Germinal center (tissue), 1 donor: ENCODE measurements around the gene GAL3ST3.
A peak's percentile ranks its signal among the peaks of the same experiment; 100 is the strongest.

Source experiments
- DNase-seq: peaks from one replicate; pipeline ENCODE4 v3.0.0; 2012; ENCODE audit warnings: mixed read lengths, low spot score

GAL3ST3 gene

DNA sequence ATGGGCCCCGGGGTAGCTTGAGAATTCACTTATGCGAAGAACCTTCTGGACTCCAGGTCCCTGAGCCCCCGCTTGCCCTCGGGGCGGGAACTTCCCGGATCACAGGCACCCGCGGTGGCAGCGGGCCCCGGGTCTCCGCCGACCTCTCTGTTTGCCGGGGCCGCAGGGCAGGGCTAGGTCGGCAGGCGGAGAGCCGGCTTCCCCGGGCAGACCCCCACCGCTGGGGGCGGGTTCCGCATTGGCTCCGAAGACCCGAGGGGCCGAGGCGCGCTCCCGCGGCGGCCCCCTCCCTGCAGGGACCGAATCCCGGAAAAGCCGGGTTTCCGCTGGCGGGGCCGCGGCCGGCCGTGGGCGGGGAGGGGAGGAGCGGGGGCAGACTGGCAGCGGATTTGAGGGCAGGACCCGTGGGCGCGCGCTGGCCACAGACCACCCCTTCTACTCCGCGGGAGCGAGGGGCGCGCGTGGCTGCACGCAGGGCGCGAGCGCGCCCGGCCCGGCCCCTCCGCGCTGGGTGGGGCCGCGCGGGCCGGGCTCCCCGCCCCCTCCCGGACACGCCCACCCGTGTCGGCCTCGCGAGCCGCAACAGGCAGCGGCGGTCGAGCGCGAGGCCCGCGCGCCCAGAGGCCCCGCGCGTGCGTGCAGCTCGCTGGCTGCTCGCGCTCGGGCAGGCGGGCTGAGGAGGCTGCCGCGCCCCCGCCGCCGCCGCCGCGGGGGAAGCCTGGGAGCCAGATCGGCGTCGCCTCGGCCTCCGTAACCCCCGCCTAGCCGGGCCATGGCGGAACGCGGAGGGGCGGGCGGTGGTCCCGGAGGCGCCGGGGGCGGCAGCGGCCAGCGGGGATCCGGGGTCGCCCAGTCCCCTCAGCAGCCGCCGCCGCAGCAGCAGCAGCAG is 21.0 kb upstream of the GAL3ST3 start, which contains the start of gene PACS1:
PACS1 (plus strand) TSS at position 558 of the 889 bp plus-strand sequence; CDS start at position 773, 215 bp downstream.
- DNase-seq = peak; percentile 93

DNA sequence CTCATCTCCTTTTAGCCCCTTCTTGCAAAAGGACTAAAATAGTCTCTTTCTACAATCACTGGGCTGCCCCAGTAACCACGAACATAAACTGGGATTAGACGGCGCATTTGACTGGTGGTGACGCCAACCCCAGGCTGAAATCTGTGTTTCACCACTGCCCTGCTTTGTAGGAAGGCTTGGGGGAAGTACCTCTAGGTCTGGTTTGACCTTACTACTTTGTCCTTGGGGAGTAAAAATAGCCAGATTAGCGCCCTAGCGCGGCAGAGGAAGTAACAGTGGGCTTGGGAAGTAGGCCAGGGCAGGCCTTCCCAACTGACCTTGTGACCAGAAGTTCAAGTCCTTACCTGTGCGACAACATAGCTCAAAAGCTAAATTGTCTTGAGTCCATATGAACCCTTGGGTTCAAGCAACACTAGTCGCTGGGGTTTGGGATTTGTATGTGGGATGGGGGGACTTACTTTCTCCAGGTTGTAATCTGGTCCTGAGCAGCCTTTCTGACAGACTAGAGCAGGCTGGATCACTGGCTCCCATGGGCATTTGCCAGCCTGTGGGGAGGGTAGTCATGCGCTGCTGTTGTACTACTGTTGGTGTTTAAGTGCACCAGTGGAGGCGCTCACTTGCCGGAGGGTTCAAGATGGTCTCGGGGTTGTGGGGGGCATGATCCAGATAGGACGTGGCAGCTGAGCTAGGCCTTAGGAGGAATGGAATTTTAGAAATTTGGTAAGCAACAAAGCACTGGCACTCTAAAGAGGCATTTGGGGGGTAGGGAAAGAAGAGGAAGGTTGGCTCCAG is 20.2 kb upstream of the GAL3ST3 start:
- peak; percentile 82 for DNase-seq

DNA sequence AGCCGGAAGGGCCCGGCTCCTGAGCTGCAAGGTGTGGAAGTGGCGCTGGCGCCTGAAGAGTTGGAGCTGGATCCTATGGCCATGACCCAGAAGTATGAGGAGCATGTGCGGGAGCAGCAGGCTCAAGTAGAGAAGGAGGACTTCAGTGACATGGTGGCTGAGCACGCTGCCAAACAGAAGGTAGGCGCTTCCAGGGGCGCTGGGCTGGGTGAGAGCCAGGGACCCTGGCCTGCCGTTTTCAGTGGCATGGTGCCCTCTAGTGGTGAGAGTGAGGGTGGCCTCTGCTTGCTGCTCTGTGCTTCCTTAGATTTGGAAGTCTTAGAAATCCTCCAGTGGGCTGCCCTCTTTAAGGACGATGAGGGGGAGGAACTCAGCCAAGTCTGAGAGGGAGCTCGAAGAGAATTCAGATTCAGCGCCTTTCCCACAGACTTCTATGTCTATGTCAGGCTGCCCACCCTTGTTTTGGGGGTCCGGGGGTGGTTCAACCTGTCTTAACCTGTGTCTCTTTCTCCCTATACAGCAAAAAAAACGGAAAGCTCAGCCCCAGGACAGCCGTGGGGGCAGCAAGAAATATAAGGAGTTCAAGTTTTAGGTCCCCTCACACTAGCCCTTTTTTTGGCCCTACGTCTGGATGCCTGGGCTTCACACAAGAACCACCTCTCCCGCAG is 19.3 kb upstream of the GAL3ST3 start:
- peak; percentile 81 for DNase-seq

DNA sequence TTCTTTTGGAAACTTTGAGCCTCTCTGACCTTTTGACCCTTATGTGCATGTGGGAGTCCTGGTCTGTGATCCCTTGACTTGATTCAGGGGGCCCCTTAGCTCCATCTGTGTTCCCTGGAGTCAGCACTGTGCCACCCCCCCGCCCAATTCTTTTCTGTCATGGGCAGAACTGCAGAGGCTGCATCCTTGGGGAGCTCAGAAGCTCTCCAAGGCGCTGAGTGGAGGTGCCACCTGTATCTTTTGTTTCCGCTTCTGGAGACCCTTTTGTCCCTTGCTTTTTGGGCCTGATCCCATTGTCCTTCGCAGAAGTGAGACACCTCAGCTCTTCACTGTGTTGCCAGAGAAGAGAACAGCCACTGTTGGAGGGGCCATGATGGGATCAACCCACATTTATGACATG is 18.7 kb upstream of the GAL3ST3 start:
- no peak for DNase-seq

DNA sequence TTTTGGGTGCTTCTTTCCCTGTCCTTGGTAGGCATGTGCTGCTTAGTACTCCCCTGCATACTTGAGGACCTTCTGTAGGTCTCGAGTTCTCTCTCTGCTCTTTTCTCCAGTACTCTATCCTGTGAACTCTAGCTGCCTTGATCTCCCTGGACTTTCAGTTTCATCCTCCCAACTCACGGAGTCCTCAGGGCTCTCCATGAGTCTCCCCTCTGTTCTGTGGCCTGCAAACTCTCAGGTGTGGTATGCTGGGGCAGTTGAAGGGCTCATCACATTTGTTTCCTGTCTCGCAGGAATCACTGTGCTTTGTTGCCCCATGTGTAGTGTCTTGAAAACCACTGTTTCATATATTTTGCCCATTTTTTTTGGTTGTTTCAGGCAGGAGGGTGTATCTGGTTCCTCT is 17.8 kb upstream of the GAL3ST3 start:
- no peak for DNase-seq

DNA sequence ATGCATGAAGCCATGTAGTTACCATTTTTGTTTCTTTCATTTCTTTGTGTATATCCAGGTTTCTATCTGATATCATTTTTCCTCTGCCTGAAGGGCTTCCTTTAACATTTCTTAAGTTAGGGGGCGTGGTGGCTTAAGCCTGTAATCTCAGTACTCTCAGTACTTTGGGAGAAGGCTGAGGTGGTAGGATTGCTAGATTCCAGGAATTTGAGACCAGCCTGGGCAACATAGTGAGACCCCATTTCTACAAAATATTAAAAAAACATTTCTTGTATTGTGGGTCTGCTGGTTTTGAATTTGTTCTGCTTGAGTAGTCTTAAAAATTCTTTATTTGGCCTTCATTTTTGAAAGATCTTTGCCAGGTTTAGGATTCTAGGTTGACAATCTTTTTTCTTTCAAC is 15.6 kb upstream of the GAL3ST3 start:
- DNase-seq = no peak

DNA sequence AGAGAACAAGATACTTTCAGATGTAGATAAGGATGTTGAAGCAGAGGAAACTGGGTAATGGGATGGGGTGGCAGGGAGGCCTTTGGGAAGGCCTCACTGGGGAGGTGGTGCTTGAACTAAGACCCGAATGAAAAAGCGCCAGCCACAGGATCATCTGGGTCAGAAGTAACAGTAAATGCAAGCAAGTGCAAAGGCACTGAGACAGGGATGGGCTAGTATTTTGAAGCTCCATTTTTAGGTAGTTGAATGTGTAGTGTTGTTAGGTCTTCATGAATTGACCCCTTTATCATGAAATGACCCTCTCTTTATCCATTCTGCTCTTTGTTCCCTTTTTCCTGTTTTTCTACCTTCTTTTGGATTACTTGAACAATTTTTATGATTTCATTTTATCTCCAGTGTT is 14.9 kb upstream of the GAL3ST3 start:
- DNase-seq = no peak

DNA sequence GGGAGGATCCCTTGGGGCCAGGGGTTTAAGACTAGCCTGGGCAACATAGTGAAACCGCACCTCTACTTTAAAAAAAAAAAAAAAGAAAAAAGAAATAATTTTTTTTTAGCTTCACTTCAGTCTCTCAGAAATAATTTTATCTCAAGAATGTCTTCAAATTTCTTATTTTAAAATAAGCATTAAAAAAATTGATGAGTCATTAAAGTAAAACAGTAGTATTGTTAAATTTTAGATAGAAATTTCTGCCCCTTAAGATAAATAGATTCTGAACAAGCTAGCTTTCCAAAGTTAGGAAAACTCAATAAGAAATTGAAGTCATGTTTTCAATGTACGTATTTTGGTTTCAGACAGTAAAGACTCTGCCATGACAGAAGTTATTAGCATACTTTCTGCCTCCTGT is 13.4 kb upstream of the GAL3ST3 start:
- DNase-seq = no peak

DNA sequence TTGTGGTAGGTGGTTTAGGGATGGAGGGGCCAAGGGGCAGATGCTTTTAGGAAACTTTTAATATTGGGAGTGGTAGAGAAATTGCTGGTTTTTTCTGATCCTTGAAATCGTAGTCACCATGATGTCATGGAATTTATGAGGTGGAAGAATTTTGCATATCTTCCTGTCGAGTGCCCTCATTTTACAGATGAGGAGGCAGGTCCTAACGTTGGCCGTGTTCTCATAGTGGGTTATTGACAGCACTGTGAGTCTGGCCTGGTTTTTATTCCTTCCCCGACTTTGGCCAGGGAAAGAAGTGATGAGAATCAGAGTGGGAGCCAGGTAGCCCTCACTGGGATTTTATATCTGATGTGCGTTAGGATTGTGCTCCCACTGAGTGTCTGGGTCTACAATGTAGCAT is 12.3 kb upstream of the GAL3ST3 start:
- no peak for DNase-seq

DNA sequence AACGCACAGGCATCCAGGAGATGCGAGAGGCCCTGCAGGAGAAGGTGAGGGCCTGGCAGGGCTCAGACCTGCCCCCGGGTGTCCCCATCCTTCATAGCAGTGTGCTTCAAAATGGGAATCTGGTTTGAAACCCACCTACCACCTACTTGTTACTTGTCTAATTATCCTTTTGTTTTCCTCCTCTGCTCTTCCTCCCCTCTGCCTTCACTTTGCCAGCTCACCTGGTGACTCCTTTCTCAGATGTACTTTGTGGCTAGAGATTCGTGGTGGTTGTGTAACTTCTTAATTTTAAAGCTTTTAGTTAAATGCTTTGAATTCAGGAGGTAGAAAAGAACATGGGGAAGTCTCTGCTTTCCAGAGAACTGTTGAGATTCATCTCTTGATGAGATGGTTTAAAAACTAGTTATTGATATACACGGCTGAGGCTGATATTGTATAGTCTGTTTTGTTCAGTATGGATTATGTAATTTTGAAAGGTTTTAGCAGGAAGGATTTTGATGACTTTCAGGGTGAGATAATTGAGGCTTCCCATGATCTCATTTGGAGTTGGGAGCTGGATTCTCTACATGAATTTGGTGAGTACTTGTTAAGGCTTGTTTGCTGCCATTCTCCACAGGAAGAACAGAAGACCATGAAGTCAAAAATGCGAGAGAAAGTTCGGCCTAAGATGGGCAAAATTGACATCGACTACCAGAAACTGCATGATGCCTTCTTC is 11.2 kb upstream of the GAL3ST3 start:
- DNase-seq = no peak

DNA sequence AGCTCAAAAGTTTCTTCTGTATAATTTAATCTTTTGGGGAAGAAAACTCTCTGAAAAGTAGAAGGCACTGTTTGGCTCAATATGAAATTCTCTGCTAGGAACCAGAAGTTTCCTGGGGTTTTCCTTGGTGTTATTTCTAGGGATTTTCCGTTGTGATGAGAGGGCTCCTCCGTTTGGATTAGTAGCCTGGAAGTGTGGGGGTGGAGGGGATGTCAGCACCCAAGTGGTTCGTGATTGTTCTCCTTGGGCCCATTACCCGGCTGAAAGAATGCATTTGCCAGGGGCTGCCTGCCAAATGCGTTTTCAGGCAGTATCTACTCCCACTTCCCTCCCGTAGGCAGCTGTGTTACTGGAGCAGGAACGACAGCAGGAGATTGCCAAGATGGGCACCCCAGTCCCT is 7.5 kb upstream of the GAL3ST3 start:
- DNase-seq = no peak

DNA sequence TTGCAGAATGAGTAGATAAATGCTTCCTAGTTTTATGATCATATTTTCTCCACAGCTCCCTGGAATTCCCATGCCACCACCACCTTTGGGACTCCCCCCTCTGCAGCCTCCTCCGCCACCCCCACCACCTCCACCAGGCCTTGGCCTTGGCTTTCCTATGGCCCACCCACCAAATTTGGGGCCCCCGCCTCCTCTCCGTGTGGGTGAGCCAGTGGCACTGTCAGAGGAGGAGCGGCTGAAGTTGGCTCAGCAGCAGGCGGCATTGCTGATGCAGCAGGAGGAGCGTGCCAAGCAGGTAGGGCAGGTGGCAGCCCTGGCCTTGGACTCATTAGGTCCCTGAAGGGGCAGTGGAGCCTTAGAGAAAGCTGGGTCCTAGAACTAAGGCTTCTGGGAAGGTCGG is 6.1 kb upstream of the GAL3ST3 start:
- DNase-seq = no peak

DNA sequence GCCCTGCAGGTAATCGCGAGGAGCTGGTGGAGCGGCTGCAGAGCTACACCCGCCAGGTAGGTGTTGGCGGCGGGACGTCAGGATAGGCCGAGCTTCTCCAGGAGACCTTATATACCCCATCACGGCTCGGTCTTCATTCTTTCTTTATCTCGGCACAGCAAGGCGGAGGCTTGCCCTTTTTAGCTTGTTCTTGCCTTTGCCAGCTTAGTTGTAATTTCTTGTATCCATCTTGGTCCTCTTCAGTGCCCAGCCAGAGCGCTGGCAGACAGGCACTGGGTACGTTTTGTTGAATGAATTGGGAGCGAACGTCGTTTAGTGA is 3.7 kb upstream of the GAL3ST3 start:
- DNase-seq = no peak

DNA sequence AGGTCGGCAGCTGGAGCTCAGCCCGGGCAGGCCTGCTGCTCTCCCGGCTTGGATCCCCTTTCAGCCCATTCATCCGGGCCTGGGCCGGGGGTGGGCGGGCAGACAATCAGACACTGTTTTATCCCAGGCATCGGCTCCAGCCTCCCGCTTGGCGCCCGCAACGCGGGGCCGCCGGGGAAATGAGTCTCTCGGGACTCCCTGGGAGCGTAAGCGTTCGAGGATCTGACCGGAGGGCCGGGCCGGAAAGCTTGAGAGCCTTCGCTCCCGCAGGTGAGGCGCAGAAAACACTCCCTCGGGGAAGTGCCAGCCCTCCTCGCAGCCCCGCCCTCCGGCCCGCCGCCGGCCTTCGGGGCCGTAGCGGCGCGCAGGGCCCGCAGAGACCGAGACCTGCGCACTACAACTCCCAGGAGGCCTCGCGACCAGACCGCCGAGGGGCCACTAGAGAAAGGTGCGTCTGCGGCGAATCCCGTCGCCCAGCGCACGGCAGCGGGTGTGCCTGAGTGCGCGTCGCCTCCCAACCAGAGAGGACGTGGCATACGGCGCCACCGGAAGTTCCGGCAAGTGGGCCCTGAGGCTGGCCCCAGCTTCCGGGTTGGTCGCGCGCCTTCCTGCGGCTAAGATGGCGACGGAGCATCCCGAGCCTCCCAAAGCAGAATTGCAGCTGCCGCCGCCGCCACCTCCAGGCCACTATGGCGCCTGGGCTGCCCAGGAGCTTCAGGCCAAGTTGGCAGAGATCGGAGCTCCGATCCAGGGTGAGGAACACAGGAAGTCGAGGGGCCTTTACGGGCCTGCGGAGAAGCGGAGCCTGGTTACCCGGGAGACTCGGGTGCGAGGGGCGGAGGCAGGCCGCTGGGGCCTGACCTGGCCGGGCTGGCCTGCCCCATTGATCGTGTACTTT is 3.1 kb upstream of the GAL3ST3 start, which contains the start of gene SF3B2:
SF3B2 (plus strand) TSS at position 599 of the 898 bp plus-strand sequence; CDS start at position 620, 21 bp downstream.
- peak; percentile 95 for DNase-seq

DNA sequence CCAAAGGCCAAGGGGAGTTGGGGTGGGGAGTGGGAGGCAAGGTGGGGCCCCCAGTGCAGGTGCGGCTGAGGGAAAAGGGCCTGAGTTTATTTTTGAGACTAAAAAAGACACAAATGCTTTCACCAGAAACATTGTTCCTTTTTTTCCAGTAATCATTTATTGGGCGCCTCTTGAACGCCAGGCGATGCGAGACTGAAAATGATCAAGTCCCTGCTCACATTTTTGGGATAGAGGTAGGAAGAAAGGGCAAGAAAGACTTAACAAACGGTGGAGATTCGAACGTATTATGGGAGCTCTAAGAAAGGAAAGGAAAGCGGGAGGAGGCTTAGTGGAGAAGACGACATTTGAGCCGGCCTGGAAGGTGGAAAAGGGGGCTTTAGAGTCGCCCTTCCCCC is 2.4 kb upstream of the GAL3ST3 start:
- no peak for DNase-seq

DNA sequence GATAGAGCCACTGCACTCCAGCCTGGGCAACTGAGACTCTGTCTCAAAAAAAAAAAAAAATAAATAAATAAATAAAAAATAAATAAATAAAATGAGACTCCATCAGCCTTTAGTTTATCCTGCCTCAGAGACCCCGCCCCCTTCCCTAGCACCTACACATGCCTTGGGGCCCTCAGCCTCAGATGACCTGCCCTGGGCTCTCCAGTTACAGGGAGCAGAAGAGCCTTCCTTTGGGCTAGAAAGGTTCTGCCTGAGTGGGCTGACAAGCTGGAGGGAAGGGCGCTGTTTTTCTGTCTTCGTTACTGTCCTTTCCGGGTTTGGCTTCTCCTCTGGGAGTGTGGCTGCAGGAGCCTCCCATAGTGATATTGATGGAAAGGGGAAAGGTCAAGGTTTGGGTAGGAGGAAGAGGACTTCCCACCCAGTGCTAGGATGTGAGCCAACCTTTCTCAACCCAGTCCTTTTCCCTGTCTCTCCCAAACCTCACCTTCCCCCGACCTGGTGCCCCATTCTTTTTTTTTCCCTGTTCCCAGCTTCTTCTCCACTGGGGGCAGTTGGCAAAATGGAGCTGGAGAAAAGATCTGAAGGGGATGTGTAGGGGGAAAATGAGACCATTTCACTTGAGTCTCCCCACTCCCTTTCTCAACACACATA is 1.7 kb upstream of the GAL3ST3 start:
- no peak for DNase-seq

DNA sequence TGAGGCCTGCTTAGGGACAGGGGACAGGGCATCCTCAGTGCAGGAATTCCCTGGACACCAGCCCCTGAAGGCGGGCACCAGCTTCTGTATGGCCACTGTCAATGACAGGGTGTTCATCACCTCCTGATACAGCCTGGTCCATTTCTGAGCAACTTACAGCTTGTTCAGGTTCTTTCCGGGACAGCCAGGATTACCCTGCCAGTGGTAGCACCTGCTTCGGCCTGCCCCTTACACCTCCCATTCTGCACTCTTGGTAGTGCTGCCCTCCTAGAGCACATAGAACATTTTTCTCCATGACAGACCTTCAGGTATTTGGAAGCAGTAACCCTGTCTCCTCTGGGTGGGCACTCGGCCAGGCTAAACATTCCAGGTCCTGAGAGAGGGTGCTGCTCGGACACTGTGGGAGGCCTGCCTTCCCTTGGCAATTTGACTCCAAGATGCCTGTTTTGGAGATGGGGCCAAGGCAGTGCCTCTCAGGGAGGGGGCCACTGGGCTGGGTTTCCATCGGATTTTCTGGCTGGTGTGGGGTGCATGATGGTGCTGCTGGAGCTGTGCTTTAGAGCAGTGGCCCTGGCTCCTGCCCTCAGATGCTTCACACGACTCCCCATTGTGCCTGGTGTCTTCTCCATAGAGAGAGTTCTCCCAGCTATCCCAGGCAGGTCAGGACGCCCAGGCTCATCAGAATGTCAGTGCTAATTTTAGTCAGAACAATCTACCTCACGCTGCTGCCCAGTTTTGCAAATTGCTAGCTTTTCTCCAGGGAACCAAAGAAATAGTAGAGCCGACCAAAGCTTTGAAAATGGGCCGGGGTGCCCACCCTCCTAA is 1.2 kb downstream of the GAL3ST3 start:
- no peak for DNase-seq

DNA sequence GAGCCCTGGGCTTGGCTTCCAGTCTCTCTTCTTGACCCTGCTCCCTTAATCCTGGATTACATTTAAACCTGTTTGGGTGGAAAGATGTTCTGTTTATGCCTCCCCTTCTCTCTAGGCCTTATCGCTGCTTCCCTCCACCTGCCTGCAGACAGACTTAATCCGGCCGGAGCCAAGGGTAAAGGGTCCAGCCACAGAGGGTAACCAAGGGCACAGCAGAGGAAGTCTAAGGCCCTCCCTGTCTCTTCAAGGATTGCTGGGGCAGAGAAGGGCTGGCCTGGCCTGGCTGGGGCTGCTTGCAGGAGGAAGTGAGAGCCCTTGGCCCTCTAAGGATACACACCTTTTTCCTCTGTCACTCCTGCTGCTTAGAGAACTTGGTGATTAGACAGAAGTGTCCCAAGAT is 2.1 kb downstream of the GAL3ST3 start:
- no peak for DNase-seq

DNA sequence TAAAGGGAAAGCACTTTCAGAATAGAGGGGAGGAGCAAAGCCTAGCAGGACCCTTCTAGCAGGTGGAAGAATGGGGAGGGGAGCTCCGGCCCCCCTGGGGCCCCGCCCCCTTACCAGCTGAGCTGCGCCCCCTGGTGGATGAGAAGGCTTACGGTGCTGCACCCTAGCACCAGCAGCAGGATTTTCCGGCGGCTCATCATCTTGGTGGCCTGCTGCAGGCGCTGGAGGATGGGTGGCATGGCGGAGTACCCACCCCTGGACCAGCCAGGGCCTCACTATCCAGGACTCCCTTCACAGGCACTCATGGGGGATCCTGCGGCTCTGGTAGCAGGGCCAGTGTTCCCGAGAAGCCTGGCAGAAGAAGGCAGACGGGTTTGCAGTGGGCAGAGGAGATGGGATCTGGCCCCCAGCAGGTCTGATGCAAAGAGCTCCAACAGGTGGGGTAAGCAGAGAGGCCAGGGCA is 3.8 kb downstream of the GAL3ST3 start:
- DNase-seq = peak; percentile 93
